DMS153 (cell line): ENCODE data around the gene CWC22.
"Not testable (repeated sequence)": the region's sequence is repeated elsewhere in the genome, so short reads cannot be mapped to it uniquely, and the experiment has no call there.

Source experiments
- DNase-seq: peaks from one replicate; lab custom pipeline; 2025; lab: John Stamatoyannopoulos, UW

Gene CWC22

DNA sequence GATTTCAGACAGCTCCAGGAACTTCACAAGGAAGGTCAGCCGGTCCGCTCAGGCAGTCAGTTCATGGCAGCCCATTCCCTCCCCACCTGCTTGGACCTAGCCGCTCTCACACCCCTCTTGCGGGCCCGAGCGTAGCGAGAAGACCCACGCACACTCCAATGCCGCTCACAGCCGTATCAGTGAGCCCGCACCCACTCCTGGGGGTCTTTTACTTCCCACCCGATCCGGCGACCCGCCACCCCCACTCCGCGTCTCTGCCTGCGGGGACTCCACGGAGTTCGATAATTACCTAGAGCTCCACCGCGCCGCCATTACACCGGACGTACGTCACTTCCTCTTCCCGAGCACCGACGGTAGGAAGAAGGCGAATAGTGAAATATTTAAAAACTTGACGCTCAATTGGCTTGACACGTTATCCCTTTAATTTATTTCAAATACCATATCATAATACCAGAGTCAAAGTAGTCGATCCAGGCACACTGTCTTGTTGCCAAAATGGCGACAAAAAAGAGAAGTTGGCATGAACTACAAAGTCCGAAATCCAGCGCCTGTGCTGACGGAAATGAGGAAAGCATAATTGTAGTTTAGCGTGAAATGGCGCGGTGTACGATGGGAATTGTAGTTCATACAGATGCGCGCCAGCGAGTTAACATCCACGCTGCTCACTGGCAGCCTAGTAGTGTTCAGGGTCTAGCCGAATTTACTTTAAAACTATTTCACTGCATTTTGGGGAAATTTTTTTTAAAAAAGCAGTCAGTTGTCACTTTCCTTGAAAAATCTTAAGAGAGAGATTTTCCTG, at the start of gene CWC22:
TSS of gene CWC22 (minus strand) at position 517 of the 799 bp plus-strand sequence. CDS start 13,956 bp downstream, outside the sequence.
- DNase-seq = peak; percentile 84

DNA sequence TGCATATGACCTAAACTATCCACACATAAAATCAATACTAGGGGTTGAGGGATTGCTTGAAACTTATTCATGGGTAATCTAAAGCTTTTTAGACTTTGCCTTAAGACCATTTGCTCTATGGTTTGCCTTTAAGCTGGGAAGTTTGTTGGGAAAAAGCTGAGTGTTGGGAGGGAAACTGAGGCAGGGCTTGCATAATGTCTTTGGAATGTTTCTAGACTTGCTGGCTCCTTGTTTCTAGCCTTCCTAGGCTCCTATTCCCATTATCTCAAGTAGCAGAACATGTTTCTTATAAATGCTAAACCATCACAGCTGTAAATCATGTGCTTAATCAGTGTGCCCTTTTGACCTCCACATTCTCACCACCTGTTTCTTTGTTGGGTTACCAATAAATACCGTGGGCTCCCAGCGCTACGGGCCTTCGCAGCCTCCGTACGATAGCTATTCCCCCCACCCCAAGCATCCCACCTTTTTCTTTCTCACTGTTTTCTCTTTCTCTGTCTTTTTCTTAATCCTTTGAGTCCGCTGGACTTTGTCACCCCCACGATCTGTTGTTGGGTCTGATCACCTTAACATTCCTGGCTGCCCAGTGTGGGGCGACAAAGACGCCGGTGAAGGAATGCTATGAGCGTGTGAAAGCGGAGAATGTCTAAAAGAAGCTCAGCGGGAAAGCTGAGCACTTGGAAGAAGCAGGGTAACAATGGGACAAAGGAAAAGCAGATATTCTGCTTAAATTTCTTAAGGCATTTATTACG, 49.4 kb upstream of the CWC22 start:
- DNase-seq = no peak

DNA sequence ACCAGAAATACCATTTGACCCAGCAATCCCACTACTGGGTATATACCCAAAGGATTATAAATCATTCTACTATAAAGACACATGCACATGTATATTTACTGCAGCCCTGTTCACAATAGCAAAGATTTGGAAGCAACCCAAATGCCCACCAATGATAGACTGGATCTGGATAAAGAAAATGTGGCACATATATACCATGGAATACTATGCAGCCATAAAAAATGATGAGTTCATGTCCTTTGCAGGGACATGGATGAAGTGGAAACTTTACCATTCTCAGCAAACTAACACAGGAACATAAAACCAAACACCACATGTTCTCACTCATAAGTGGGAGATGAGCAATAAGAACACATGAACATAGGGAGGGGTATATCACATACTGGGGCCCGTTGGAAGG, 47.5 kb upstream of the CWC22 start:
- DNase-seq = not testable (repeated sequence)

DNA sequence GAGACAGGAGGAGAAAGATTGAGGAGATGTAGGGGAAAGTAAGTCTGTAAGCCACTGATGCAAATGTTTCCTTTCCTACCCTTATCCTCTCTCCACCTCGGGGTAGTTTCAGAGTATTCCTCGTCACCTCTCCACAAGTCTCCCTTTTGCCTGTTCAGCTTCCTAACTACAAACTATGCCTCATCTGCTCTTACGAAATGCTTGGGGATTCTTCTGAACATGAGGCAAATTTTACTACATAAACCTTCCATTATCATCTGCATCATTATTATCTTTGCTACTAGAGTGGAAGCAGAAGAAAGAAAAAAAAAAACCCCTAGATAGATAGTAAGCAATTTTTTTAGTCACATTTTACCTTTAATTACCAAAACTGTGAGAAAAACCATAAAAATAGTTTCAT, 43.1 kb upstream of the CWC22 start:
- DNase-seq = no peak

DNA sequence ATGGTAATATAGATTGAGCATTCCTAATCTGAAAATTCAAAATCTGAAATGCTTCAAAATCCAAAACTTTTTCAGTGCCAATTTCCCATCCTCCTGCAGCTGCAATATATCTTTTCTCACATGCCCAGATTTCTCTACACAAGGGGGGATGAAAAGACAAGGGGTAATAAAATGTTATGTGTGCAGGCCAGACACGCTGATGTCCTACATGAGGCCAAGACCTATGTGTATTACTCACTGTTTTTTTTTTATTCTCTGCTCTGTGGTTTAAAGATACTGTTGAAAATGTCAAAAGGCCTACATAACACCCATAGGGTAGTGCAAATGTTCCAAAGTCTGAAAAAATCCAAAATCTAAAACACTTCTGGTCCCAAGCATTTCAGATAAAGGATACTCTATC, 41.2 kb upstream of the CWC22 start:
- DNase-seq = no peak

DNA sequence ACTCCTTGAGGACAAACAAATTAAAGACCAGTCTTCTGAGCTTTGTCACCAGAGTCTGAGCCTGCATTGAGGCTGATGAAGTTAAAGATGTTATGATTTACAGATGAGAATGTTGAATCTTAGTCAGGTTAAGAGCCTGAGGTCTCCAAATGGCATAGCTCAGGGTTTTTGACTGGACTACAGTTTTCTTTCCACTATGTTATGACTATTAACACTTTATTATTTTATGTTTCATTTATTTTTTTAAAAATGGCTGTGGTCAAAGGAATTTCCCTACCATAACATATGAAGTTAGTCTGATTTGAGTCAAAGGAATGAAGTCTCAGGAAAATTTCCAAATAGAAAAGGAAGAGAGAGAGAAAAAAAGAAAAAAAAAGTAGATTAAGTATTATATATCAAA, 39.7 kb upstream of the CWC22 start:
- DNase-seq = no peak

DNA sequence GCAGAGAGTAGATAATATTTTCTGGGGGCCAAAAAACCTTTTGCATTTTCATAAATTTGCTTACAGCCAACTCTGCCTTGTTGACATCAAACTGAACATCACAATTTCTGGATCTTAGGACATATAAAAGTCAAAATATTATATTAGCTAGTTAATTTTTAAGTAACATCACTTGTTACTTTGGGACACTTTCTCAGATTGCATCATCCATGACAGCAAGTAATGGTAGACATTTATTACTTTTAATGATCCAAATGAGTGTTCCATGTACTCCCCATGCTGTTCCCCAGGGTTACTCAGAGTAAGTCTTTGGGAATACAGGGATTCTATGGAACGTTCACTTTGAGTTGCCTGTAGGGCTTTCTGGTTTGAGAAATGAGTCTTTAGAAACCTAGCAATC, 39.1 kb upstream of the CWC22 start:
- no peak for DNase-seq

DNA sequence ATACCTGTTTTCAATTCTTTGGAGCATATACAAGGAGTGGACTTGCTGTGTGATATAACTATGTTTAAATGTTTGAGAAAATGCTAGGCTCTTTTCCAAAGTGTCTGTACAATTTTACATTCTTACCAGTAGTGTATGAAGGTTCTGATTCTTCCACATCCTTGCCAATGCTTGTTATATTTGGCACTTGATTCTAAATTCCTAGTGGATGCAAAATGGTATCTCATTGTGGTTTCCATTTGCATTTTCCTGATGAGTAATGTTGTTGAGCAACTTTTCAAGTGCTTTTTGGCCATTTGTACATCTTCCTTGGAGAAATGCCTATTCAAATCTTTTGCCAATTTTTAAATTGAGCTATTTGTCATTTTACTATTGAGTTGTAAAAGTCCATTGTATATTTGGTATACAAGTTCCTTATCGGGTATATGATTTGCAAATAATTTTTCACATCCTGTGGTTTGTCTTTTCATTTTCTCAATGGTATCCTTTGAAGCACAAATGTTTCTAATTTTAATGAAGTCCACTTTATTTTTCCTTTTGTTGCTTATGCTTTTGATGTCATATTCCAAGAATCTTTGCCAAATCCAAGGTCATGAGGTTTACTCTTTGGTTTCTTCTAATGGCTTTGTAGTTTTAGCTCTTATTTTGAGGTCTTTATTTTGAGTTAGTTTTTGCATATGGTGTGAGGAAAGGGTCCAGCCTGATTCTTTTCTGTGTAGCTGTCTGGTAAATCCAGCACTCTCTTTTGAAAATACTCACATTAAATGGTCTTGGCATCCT, 33.2 kb upstream of the CWC22 start:
- no peak for DNase-seq

DNA sequence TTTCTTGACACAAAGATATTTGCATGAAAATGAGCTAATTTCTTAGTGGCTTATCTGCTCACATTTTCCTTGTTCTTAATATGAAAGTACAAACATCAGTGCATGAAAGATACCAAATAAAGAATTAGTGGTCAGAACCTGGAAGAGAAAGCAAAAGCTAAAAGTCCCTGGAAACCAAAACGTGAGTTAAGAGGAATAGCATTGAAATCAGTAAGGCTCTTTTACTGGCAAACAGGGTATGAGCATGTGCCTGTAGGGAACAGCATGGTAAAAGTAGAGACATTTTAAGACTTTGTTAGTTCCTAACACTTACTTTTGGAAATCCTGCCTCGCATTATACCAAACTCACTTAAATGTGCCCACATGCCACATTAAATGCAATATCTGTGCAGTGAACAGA, 31.9 kb upstream of the CWC22 start:
- no peak for DNase-seq

DNA sequence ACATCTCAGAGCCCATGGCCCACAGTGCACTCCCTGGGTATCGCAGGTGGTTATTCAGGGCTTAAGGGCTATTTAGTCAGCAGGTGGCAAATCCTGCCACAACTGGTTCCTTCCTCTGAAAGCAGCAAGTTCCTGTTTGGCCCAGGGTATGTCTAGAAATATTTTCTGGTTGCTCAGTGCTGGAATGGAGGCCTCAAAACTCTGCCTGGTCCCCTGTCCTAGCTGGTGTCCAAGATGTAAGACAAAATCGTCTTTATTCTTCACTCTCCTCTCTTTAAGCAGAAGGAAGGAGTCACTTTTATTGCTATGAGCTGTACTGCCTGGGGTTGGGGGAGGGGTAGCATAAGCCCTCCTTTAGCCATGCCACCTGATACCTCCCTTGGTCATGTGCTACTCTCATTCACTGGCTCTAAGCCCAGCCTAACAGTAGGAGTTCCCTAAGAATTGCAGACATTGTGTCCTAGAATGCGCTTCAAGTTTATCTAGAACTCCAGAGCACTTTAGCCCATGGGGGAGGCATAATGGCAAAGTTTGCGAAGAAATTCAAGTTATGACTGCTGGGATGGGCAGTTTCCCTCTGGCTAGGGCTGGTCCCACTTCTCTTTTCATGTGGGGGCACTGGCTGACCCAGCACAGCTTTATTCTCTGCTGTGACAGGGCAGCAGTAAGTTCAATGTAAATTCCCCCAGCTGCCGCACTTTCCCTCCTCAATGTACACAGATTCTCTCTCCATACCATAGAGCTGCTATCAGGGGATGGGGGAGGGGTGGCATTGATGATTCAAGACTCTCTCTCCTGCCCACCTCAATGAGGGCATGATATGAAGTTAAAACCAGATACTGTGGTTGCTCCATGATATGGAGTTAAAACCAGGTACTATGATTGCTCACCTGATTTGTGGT, 27.1 kb upstream of the CWC22 start:
- DNase-seq = peak; percentile 76

DNA sequence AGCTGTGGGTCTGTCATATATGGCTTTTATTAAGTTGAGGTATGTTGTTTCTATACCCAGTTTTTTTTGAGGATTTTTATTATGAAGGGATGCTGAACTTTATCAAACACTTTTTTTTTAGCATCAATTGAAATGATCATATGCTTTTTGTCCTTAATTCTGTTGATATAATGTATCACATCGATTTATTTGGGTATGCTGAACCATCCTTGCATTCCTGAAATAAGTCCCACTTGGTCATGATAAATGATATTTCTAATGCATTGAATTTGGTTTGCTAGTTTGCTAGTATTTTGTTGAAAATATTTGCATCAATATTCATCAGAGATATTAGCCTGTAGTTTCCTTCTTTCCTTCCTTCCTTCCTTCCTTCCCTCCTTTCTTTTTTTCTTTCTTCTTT, 22.5 kb upstream of the CWC22 start:
- no peak for DNase-seq

DNA sequence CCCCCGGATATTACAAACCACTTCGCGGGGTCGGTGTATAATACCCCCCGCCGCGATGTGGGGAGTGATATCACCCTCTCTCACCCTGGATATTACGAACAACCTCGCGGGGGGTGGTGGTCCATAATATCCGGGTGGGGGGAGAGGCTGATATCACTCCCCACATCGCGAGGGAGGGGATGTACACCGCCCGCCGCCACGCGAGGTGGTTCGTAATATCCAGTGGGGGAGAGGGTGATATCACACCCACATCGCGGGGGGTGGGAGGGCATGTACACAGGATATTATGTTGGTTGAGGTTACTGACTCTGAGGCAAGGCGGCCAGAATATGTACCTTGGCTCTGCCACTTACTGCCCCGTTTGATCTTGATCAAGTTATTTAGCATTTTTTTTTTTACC, 14.8 kb upstream of the CWC22 start:
- DNase-seq = no peak

DNA sequence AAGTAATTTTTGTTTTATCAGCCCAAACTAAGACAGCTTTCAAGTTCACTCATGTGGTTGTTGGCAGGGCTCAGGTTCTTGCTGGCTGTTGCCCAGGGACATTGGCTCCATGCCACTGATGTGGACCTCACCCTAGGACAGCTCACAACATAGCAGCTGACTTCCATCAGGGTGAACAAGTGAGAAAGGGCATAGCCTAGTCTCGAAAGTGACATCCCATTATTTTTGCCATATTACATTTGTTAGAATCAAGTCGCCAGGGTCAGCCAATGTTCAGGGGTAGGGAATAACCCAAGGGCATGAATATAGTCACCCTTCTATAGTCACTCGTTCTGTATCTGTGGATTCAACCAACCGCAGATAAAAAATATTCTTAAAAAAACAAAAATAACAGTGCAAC, 10.7 kb upstream of the CWC22 start:
- DNase-seq = no peak

DNA sequence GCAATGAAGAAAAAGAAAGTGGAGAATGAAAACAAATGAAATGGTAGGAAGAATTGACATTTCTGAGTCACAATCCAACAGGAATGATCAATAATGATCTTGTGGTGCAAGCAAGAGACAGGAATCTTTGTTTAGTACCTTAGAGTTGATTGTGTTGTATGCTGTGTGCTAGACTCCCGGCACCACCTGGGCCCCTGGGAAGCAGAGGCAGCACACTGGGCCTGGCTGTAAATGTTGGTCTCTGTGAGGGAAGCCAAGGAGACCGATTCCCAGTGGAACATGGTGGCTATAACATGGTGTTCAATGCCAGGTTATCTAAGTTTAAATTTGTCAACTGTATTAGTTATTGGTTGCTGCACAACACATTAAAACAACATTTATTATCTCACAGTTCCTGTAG, 9.8 kb upstream of the CWC22 start:
- DNase-seq = no peak

DNA sequence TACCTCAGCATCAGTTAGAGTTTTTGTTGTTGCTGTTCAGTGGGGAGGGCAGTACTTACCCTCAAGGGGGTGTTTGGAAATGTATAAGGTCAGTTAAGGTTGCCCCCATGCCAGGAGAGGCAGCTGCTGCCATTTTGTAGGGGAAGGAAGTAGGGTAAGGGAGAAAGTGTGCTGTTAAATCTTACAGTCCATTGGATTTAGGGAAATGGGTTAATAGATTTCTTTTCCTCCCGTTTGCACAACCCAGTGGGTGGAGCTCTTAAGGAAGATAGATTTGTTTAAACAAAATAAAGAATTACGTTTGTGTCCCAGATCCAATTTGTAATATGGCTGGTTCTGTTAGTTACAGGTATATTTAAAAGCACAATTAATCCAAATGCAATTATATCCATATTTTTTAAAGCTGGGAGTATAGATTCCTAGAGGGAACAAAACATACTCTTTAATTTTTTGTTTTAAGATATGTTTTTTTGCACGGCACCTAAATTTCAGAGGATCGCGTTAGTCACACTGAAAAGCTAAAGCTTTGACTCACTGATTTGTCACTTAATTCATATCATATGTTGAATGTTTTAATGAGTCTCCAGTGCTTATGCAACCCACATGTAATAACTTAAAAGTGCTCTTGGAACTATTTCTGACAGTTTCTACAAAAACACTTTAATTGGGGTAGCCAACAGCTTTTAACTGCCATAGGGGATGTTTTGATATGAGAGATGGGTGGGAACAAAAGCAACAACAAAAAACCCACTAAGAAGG, 9.0 kb upstream of the CWC22 start:
- DNase-seq = no peak

DNA sequence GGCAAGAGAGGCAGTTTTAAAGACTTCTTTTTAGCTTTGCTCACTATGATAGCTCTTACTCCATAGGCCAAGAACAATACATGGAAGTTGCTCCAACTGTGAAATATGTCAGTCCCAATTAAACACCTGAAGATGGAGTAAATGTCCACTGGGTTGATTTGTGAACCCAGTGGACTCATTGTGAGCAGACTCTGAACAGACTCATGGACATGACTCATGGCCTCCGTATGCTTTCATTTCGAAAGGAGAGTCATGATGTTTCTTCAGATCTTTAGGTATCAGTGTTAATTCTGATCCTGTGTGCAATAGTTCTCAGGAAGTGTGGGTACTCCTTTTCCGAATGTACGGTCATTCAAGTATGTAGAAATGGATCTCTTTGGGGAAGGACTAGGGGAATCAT, 5.4 kb upstream of the CWC22 start:
- no peak for DNase-seq

DNA sequence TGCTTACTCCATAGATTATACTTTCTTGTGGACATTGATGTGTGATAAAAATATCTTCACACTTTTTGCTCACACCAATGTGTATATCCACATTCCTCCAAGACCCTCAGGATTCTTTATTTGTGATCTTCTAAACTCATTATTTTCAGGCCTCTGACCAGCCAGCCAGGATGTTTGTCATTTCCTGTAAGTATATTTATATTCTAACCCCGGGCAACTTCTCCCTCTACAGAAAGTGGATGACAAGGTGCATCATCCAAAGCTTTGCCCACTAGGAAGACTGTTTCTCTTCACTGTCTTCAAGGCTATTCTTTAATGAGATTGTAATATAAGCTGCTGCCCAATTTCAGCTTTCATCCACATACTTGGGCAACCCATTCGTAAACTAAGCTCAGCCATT, 3.6 kb upstream of the CWC22 start:
- DNase-seq = no peak

DNA sequence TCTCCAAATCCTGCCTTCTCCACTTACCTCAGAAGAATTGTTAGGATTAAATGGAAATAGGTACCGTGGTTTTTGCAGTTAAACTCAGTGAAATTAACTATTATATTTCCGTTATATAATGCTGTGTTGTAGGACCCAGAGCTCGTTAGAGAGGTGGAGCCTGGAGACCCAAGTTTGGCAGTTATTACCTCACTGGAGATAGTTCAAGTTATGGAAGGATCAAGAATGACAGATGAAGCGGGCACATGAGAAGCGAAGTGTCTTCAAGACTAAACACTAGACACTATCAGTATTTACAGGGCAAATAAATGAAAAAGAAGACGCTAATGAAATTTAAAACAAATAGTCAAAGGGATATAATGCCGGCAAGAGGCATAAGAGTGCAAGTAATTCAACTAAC, 866 bp downstream of the CWC22 start:
- no peak for DNase-seq

DNA sequence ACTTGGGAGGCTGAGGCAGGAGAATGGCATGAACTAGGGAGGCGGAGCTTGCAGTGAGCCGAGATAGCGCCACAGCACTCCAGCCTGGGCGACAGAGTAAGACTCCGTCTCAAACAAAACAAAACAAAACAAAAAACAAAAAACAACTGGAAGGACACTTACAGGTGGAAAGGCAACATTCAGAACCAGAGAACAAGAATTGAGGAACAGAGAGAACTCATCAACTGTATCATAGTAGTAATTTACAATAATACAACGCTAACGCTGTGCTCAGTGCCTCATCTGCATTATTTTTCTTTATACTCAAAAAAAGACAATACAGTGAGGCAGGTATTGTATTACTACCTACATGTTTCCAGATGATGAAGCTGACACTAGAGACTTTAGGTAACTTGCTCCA, 1.6 kb downstream of the CWC22 start:
- DNase-seq = not testable (repeated sequence)

DNA sequence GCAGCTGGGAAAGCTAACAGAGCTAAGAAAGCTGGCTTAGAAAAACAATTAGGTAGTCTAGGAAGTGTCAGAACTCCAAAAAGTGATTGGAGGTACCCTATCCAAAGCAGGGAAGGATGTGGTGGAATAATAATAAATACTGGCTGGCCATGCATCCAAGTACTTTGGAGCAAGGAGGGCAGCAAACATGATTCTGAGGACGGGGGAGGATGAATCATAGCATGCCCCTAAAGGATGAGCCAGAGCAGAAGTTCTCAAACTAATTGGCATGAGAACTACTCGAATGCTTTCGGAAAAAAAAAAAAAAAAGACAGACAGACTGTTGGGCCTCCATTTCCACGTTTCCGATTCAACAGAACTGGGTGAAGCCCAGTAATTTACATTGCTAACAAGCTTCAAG, 2.4 kb downstream of the CWC22 start:
- DNase-seq = no peak

DNA sequence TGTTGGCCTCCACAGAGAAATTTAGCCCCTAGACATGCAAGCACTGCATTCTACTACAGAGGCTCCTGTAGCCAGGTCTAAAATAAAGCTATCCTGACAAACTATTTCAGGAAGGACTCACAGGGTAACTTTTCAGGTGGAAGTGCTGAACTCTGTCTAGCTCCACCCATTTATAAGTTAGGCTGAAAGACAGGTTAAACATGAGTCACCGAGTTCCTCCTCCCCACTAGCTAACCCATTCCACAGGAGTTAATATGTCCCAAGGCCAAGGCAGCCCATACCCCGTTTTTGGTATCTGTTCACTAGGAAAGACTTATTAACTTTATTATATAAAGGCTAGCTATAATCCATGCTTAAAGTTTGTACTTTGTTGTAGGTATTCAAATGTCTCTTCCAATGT, 3.5 kb downstream of the CWC22 start:
- DNase-seq = no peak
